Measurements from ENCODE around the gene C22orf15. TPM values are rescaled to one million over a fixed set of nuclear protein-coding genes. Genes with fewer than 3 reads are reported as not detected.
A peak's percentile ranks its signal among the peaks of the same experiment; 100 is the strongest.

Gene C22orf15
- total RNA-seq, 2 donors from 2014 or later: 1.5 to 2.2 TPM

DNA sequence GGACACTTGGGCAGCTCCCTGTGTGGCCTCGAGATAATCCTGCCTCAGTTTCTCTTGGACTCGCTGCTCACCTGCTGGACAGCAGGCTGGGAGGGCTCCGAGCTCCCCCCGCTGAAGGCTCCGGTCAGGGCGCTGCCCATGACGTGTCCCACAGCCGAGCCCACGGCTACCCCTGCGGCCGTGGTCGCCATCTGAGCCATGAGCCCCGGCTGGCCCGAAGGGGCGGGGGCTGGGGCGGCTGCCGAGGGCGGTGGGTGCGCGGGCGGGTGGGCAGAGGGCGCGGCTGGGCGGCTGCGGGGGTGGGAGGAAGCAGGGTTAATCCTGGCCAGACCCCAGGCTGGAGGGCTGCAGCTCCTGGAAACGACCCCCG is 4.5 kb downstream of the C22orf15 start:
- Histone ChIP-seq H3K9ac (ENCODE audit: extremely low read depth, low read length, poor library complexity, severe bottlenecking) (peak overlapping the region; percentile 64), H3K27ac (ENCODE audit: low read depth, low read length) (no peak overlapping the region), H3K27me3 (ENCODE audit: control insufficient read depth, insufficient read depth, low read length, poor library complexity, severe bottlenecking) (no peaks in the 10 kb centered on the region), H3K4me1 (ENCODE audit: control insufficient read depth, insufficient read depth, low read length) (peaks cover 3% of the 10 kb centered on the region), H3K36me3 (ENCODE audit: control insufficient read depth, insufficient read depth, low read length) (peaks cover 4% of the 10 kb centered on the region), H3K4me3 (ENCODE audit: low read length) (peak overlapping the region; percentile 86), H3K9me3 (ENCODE audit: control insufficient read depth, low read length) (no peaks in the 10 kb centered on the region)
- DNase-seq: no peak
- Mint-ChIP-seq H3K27me3 (ENCODE audit: insufficient read depth) (peaks cover 14% of the 10 kb centered on the region), H3K9me3 (no peaks in the 10 kb centered on the region), H3K4me1 (peaks cover 15% of the 10 kb centered on the region), H3K36me3 (ENCODE audit: low read depth) (no peaks in the 10 kb centered on the region), H3K27ac (peak overlapping the region; percentile 77), H3K4me3 (peak overlapping the region; percentile 68)
- 3 to 12% methylated on average over 6 to 22 of the region's 27 CpGs for WGBS, 2 experiments (ENCODE audit: insufficient coverage in 1 of 2, insufficient read length in 1 of 2)
- TF ChIP-seq, protein P1, sequence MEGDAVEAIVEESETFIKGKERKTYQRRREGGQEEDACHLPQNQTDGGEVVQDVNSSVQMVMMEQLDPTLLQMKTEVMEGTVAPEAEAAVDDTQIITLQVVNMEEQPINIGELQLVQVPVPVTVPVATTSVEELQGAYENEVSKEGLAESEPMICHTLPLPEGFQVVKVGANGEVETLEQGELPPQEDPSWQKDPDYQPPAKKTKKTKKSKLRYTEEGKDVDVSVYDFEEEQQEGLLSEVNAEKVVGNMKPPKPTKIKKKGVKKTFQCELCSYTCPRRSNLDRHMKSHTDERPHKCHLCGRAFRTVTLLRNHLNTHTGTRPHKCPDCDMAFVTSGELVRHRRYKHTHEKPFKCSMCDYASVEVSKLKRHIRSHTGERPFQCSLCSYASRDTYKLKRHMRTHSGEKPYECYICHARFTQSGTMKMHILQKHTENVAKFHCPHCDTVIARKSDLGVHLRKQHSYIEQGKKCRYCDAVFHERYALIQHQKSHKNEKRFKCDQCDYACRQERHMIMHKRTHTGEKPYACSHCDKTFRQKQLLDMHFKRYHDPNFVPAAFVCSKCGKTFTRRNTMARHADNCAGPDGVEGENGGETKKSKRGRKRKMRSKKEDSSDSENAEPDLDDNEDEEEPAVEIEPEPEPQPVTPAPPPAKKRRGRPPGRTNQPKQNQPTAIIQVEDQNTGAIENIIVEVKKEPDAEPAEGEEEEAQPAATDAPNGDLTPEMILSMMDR (conservative IDR thresholded peaks at IDR 0.05): no peak

DNA sequence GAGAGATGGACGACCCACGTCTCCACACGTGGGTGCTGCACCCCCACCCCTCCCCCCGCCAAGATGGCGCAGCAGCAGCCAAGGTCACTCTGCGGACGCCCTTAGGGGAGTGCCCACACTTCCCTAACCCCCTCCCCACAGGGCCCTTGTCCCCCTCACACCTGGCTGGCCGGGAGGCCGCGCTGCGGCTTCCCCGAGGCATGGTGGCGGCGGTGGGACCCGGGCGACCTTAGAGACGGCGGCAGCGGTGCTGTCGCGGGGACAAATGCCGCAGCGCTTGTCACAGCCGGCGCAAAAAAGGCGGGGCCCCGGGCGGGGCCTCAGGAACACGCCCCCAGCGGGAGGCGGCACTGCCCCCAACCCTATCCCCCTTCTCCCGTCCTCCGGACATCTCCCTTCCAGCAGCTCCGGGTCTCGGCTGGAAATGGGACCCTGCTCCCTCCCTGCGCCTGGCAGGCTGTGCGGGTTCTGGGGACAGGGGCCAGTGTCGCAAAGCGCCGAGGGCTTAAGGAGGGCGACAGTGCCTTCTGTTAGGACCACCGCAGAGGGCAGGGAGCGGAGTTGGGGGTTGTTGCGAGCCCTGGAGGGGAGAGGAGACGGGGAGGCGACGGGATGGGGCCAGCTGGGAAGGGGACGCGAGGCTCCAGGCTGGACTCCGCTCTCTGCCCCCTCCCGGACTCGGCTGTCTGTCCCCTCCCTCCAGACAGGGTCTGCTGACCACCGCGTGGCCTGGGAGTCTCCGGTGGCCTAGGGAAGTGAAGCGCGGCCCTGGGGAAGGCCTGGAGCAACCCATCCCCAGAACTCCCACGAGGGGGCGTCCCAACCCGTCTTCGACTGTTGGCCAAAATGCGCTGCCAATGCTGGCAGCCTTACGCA is 5.1 kb downstream of the C22orf15 start, which contains the start of gene CHCHD10:
Gene CHCHD10 (minus strand): TSS at position 300 of the 876 bp plus-strand sequence. CDS start 98 bp downstream, at position 202.
- no peaks in the 10 kb centered on the region for H3K9me3 ChIP-seq (ENCODE audit: control insufficient read depth, low read length)
- peak; percentile 94 for DNase-seq
- no peak within 1 kb of the TSS for H3K27ac ChIP-seq (ENCODE audit: low read depth, low read length)
- peaks cover 3% of the 10 kb centered on the region for H3K4me1 ChIP-seq (ENCODE audit: control insufficient read depth, insufficient read depth, low read length)
- TF ChIP-seq, protein P1 (conservative IDR thresholded peaks at IDR 0.05): peak; percentile 94
- Mint-ChIP-seq H3K27me3 (ENCODE audit: insufficient read depth) (peaks cover 14% of the 10 kb centered on the region), H3K27ac (peak within 1 kb of the TSS; percentile 90), H3K4me1 (peaks cover 14% of the 10 kb centered on the region), H3K36me3 (ENCODE audit: low read depth) (no peaks in the 10 kb centered on the region), H3K9me3 (no peaks in the 10 kb centered on the region), H3K4me3 (peak within 1 kb of the TSS; percentile 68)
- H3K27me3 ChIP-seq (ENCODE audit: control insufficient read depth, insufficient read depth, low read length, poor library complexity, severe bottlenecking): no peaks in the 10 kb centered on the region
- H3K36me3 ChIP-seq (ENCODE audit: control insufficient read depth, insufficient read depth, low read length): peaks cover 4% of the 10 kb centered on the region
- peak within 1 kb of the TSS; percentile 64 for H3K9ac ChIP-seq (ENCODE audit: extremely low read depth, low read length, poor library complexity, severe bottlenecking)
- 2 to 7% methylated on average over 17 to 63 of the region's 63 CpGs for WGBS, 2 experiments (ENCODE audit: insufficient coverage in 1 of 2, insufficient read length in 1 of 2)
- H3K4me3 ChIP-seq (ENCODE audit: low read length): peak within 1 kb of the TSS; percentile 86

DNA sequence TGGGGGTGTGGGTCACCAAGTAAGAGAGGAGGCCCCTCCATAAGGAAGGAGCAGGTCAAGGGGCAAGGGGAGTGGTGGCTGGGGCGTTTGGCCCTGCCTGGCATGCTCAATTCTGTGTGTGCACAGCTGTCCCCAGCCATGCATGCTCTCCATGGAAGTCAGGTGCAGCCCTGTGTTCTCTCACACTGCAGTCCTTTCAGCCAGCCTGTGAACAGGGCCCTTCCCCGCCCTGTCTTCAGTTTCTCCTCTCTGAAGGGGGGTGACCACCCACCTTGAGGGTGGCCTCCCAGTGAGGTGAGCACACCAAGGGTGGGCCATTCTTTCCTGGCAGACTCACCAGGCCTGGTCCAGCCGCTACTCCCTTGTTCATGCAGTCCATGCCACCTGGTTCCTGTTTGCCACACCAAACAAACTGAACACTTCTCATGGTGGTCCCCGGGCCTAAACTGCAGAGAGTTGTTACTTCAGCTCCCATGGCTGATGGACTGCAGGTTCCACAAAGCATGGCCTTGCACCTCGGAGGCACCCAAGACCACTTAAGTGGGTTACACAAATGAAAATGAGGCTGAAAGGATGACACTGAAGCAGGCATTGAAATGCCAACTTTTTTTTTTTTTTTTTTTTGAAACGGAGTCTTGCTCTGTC is 6.7 kb downstream of the C22orf15 start:
- Mint-ChIP-seq H3K9me3 (no peaks in the 10 kb centered on the region), H3K4me1 (peaks cover 16% of the 10 kb centered on the region), H3K36me3 (ENCODE audit: low read depth) (no peaks in the 10 kb centered on the region), H3K27ac (no peak overlapping the region), H3K4me3 (no peak overlapping the region), H3K27me3 (ENCODE audit: insufficient read depth) (peaks cover 26% of the 10 kb centered on the region)
- Histone ChIP-seq H3K9me3 (ENCODE audit: control insufficient read depth, low read length) (no peaks in the 10 kb centered on the region), H3K4me1 (ENCODE audit: control insufficient read depth, insufficient read depth, low read length) (peaks cover 5% of the 10 kb centered on the region), H3K27ac (ENCODE audit: low read depth, low read length) (no peak overlapping the region), H3K27me3 (ENCODE audit: control insufficient read depth, insufficient read depth, low read length, poor library complexity, severe bottlenecking) (no peaks in the 10 kb centered on the region), H3K4me3 (ENCODE audit: low read length) (no peak overlapping the region), H3K9ac (ENCODE audit: extremely low read depth, low read length, poor library complexity, severe bottlenecking) (no peak overlapping the region), H3K36me3 (ENCODE audit: control insufficient read depth, insufficient read depth, low read length) (peaks cover 4% of the 10 kb centered on the region)
- WGBS, 2 experiments (ENCODE audit: insufficient coverage in 1 of 2, insufficient read length in 1 of 2): 86 to 88% methylated on average over 4 to 6 of the region's 6 CpGs
- DNase-seq: no peak
- TF ChIP-seq, protein P1 (conservative IDR thresholded peaks at IDR 0.05): no peak
